ENCODE results near the gene MUC6. TPM values are rescaled to one million over a fixed set of nuclear protein-coding genes. Genes with fewer than 3 reads are reported as not detected.

Gene MUC6
- total and polyA plus RNA-seq, 9 of the 15 experiments (the other 6 are each of a cell fraction or from before 2014, with no cell fraction given): not detected

GRCh38 chr11:1073851-1074243 lies 37.3 kb upstream of the MUC6 start (continued):
- no peak for TF ChIP-seq TEAD4 (IDR thresholded peaks at IDR 0.05; ENCODE audit: low read length)
- TF ChIP-seq TEAD4 (CRISPR knock-in tag; IDR thresholded peaks at IDR 0.05; ENCODE audit: borderline replicate concordance): no peak
- TF ChIP-seq GTF2A2 (tag; IDR thresholded peaks at IDR 0.05): no peak
- TF ChIP-seq BRCA1 (IDR thresholded peaks at IDR 0.05): no peak
- TF ChIP-seq BRCA1 (CRISPR knock-in tag; IDR thresholded peaks at IDR 0.05): no peak
- TF ChIP-seq WHSC1 (IDR thresholded peaks at IDR 0.05; ENCODE audit: low read length): no peak
- no peak for TF ChIP-seq ZNF551 (CRISPR knock-in tag; IDR thresholded peaks at IDR 0.05)
- no peak for TF ChIP-seq CXXC5 (CRISPR knock-in tag; IDR thresholded peaks at IDR 0.05)
- TF ChIP-seq POLR2A (conservative IDR thresholded peaks at IDR 0.05): no peak
- TF ChIP-seq ZNF347 (CRISPR knock-in tag; IDR thresholded peaks at IDR 0.05; ENCODE audit: low read depth): no peak
- TF ChIP-seq TBP (optimal IDR thresholded peaks at IDR 0.05; ENCODE audit: low read depth, low read length): no peak

DNA sequence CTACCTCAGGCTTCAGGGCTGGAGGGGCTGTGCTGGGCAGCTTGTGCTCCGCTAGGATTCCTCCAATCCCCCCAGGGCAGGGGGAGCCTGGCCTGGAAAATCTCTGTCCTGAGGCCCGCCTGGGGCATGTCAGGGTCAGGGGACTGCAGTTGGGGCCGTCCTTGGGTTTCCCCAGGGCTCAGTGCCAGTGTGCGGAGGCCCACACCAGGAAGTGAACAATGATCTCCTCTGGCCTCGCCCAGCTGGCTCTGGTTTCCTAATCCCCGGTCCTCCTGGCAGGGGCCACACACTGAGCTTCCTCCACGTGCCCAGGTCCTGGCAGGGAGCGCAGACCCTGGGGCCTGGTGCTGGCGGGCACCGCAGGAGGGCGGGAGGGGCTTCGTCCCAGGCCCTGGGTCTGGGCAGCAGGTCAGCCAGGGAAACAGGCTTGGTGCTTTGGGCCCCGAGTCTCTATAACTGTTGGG lies 36.8 kb upstream of the MUC6 start:
- DNase-seq (ENCODE audit: extremely low read depth in 1 of 4, low spot score in 3 of 4) (no peak), FAIRE-seq (no peak)
- no peak for TF ChIP-seq TAL1 (IDR thresholded peaks at IDR 0.05)
- TF ChIP-seq CBFB (CRISPR knock-in tag; IDR thresholded peaks at IDR 0.05): no peak
- TF ChIP-seq TAF7 (tag; IDR thresholded peaks at IDR 0.05): no peak
- no peak for TF ChIP-seq CHCHD3 (CRISPR knock-in tag; IDR thresholded peaks at IDR 0.05)
- TF ChIP-seq ZFP1 (CRISPR knock-in tag; IDR thresholded peaks at IDR 0.05): no peak
- TF ChIP-seq MEIS2 (IDR thresholded peaks at IDR 0.05; ENCODE audit: partially characterized antibody): no peak

More for the DNA sequence above, 36.8 kb upstream of the MUC6 start:
- Histone ChIP-seq H3K27me3 (ENCODE audit: control insufficient read depth in 2 of 2, insufficient read depth in 2 of 2, low read length in 2 of 2) (peaks cover 3 to 28% of the 10 kb centered on the region in 2 experiments; a peak in 4 of 5 replicates), H3K79me2 (ENCODE audit: control insufficient read depth, insufficient read depth, low read length) (no peaks in the 10 kb centered on the region), H3K4me1 (replicated peaks in 1 of 2; ENCODE audit: control insufficient read depth in 2 of 2, insufficient read depth in 2 of 2, low read length in 2 of 2) (peaks cover 0 to 19% of the 10 kb centered on the region in 2 experiments; a peak in 3 of 5 replicates), H2AFZ (ENCODE audit: low read depth, low read length) (no peak overlapping the region), H3K4me3 (no peak overlapping the region), H3K4me2 (ENCODE audit: insufficient read depth, low read length) (no peak overlapping the region), H3K27ac (ENCODE audit: extremely low read depth, low read depth, low read length) (no peak overlapping the region), H3K9ac (ENCODE audit: insufficient read depth in 1 of 2, low read depth in 2 of 2, low read length in 2 of 2) (no peak overlapping the region), H4K20me1 (replicated peaks; ENCODE audit: control insufficient read depth, insufficient read depth, low read length) (peaks cover 8% of the 10 kb centered on the region; the same call in 1 of the 2 replicates), H3K9me1 (ENCODE audit: control insufficient read depth, insufficient read depth, low read length) (no peaks in the 10 kb centered on the region), H3K36me3 (ENCODE audit: control insufficient read depth, insufficient read depth, low read length) (no peaks in the 10 kb centered on the region), H3K9me3 (replicated peaks; ENCODE audit: control insufficient read depth, insufficient read depth, low read depth, low read length) (no peaks in the 10 kb centered on the region)
- ATAC-seq: no peak
- intact Hi-C loops (cut with micrococcal nuclease): no loop called here
- ChIA-PET CTCF (ENCODE audit: low intra/inter-chr PET ratio) (no interaction called here), POLR2A (no interaction called here)
- WGBS (ENCODE audit: insufficient coverage, low coverage, missing lambda C conversion rate): 7% methylated on average over 10 of the region's 13 CpGs
- BruUV-seq (replicated peaks): no TSS peak
- in situ Hi-C loops (cut with MboI): no loop called here

All from K562 (cell line).